HepG2 (cell line): ENCODE results near the gene GPRC5B. TPM values are rescaled to one million over a fixed set of nuclear protein-coding genes. Genes with fewer than 3 reads are reported as not detected.
A peak's percentile ranks its signal among the peaks of the same experiment; 100 is the strongest.

ENCODE experiments used
- ARNT2 ChIP-seq: sonication (generic); formaldehyde crosslinking; IDR thresholded peaks from 2 replicates; pipeline ENCODE4 v1.8.0; 2022; ENCODE audit warnings: mild to moderate bottlenecking, low read depth, missing genetic modification reagents, moderate library complexity
- DMTF1 ChIP-seq: sonication (generic); formaldehyde crosslinking; IDR thresholded peaks from 2 replicates; pipeline ENCODE4 v1.4.0; 2020; ENCODE audit warnings: mild to moderate bottlenecking, missing genetic modification reagents
- DRAP1 ChIP-seq: IDR thresholded peaks from 2 replicates; pipeline ENCODE4 v1.6.1; 2016; ENCODE audit warnings: missing genetic modification reagents, missing compliant biosample characterization
- E2F1 ChIP-seq: sonication (generic); formaldehyde crosslinking; IDR thresholded peaks from 2 replicates; pipeline ENCODE4 v1.5.0; 2020; ENCODE audit warnings: missing genetic modification reagents
- FIP1L1 ChIP-seq: fragments of 200-400 bp; formaldehyde crosslinking; IDR thresholded peaks from 2 replicates; pipeline ENCODE4 v1.6.1; 2018; ENCODE audit warnings: low read depth, mild to moderate bottlenecking, low read length, moderate library complexity, borderline replicate concordance; ENCODE audit not compliant: insufficient read depth
- KMT2A ChIP-seq: sonication (generic); formaldehyde crosslinking; IDR thresholded peaks from 2 replicates; pipeline ENCODE4 v1.4.0; 2020; ENCODE audit warnings: missing genetic modification reagents
- MTF2 ChIP-seq: sonication (generic); formaldehyde crosslinking; IDR thresholded peaks from 2 replicates; pipeline ENCODE4 v1.5.0; 2020; ENCODE audit warnings: missing genetic modification reagents, borderline replicate concordance
- PLRG1 ChIP-seq: fragments of 450-650 bp; conservative IDR thresholded peaks from 2 replicates; pipeline ENCODE4 v1.6.1; 2016
- RAD51 ChIP-seq: fragments of 450-650 bp; IDR thresholded peaks from 2 replicates; pipeline ENCODE4 v1.6.1; 2016; ENCODE audit warnings: borderline replicate concordance
- RERE ChIP-seq: IDR thresholded peaks from 2 replicates; pipeline ENCODE4 v1.6.1; 2016; ENCODE audit warnings: low read depth, missing genetic modification reagents, missing compliant biosample characterization
- TP53 ChIP-seq: sonication (generic); formaldehyde crosslinking; conservative IDR thresholded peaks from 2 replicates; pipeline ENCODE4 v1.4.0; 2020; ENCODE audit warnings: missing genetic modification reagents
- ZNF224 ChIP-seq: sonication (generic); formaldehyde crosslinking; IDR thresholded peaks from 2 replicates; pipeline ENCODE4 v1.5.0; 2020; ENCODE audit warnings: mild to moderate bottlenecking, missing genetic modification reagents
- ZNF563 ChIP-seq: sonication (generic); formaldehyde crosslinking; IDR thresholded peaks from 2 replicates; pipeline ENCODE4 v1.8.0; 2022; ENCODE audit warnings: mild to moderate bottlenecking, moderate library complexity, missing genetic modification reagents
- ZNF781 ChIP-seq: sonication (generic); formaldehyde crosslinking; IDR thresholded peaks from 2 replicates; pipeline ENCODE4 v1.5.1; 2020; ENCODE audit warnings: borderline replicate concordance, mild to moderate bottlenecking, missing genetic modification reagents; ENCODE audit errors: not compliant biosample characterization
- polyA plus RNA-seq, 8 experiments: library from polyadenylated mRNA; depleted of rRNA in 3 of 8; stranded (reverse) in 7 of 8; unstranded in 1 of 8; fragments of >200 nt; fragmentation: Illumina TruSeq in 4 of 8; extraction: Trizol in 4 of 8; gene quantifications; 2 replicates each; pipeline versions ENCODE4 v1.2.1 to v1.2.3, GENCODE V29; 2011 to 2016; ENCODE audit warnings: low read depth in 4 of 8, missing spikeins in 1 of 8, mixed read lengths in 1 of 8; ENCODE audit not compliant: insufficient read depth in 1 of 8
- total RNA-seq, 5 experiments: library from RNA; depleted of rRNA; stranded (reverse); fragments of >200 nt; fragmentation: Illumina TruSeq; extraction: Trizol; gene quantifications; 2 replicates each; pipeline ENCODE4 v1.2.3, GENCODE V29; 2016; ENCODE audit warnings: low read depth in 1 of 5
- TF ChIP-seq, protein P1 (sequence below): sonication (generic); formaldehyde crosslinking; IDR thresholded peaks from 2 replicates; pipeline ENCODE4 v1.9.0; 2022; ENCODE audit warnings: missing genetic modification reagents, mild to moderate bottlenecking, borderline replicate concordance

The GPRC5B gene
- total and polyA plus RNA-seq, 2 of the 13 experiments (the other 11 are each of a cell fraction or from before 2014, with no cell fraction given), result 0.46 to 0.53 TPM

DNA sequence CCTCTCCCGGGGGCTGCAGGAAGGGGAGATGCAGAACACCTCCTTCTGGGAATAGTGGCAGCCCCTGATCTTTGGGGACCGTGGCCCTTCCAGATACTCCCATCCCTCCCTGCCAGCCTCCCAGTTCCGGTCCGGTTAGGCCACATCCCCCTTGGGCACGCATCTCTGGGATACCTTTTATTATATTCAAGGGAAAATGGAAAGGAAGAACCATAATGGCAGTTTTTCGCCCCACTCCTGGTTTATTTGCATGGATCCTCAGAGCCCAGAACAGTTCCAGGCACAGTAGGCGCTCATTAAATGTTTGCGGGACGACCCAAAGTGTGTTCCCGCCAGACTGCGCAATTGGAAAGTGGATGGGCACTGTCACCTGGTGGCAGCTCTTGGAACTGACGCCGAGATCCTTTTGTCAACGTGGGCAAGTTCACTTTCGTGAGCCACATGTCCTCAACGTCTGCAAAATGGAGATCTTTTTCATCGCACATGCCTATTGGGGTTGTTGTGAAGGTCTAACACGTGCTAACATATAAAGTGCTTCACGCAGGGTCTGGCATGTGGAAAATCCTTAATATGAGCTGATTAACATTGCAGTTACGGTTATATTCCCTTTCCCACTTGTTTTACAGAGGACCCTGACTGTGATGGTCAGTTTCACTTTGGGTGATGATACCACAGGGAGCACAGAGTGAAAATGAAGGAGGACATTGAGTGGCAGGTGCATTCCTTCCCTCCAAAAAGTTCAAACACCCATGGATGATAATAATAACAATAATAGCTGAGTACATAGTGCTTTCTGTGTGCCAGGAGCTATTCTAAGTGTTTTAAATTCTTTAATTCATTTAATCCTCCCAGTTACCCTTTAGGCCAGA, 1.7 kb upstream of the GPRC5B start (continued):
- TF ChIP-seq, protein P1, sequence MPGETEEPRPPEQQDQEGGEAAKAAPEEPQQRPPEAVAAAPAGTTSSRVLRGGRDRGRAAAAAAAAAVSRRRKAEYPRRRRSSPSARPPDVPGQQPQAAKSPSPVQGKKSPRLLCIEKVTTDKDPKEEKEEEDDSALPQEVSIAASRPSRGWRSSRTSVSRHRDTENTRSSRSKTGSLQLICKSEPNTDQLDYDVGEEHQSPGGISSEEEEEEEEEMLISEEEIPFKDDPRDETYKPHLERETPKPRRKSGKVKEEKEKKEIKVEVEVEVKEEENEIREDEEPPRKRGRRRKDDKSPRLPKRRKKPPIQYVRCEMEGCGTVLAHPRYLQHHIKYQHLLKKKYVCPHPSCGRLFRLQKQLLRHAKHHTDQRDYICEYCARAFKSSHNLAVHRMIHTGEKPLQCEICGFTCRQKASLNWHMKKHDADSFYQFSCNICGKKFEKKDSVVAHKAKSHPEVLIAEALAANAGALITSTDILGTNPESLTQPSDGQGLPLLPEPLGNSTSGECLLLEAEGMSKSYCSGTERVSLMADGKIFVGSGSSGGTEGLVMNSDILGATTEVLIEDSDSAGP (CRISPR knock-in tag), result peak; percentile 63
- TF ChIP-seq RAD51, result no peak
- TF ChIP-seq ZNF224, result no peak
- peak; percentile 74; the same call in 1 of the 2 replicates for TF ChIP-seq MTF2 (CRISPR knock-in tag)
- no peak for TF ChIP-seq FIP1L1
- no peak for TF ChIP-seq DMTF1 (CRISPR knock-in tag)
- peak; percentile 70; the same call in 1 of the 2 replicates for TF ChIP-seq ARNT2
- TF ChIP-seq ZNF563, result 0 out of 2 replicates have a peak, but pooled peaks have one; percentile 43
- TF ChIP-seq TP53 (CRISPR knock-in tag), result no peak
- TF ChIP-seq KMT2A (CRISPR knock-in tag), result peak; percentile 72; the same call in 1 of the 2 replicates
- peak; percentile 78; the same call in 1 of the 2 replicates for TF ChIP-seq E2F1 (CRISPR knock-in tag)
- peak; percentile 79 for TF ChIP-seq ZNF781
- no peak for TF ChIP-seq PLRG1
- TF ChIP-seq RERE (CRISPR knock-in tag), result 0 out of 2 replicates have a peak, but pooled peaks have one; percentile 28
- TF ChIP-seq DRAP1 (CRISPR knock-in tag), result peak; percentile 33; the same call in 1 of the 2 replicates
